Liver (tissue), 9 donors: ENCODE data around the gene REEP1. TPM values are rescaled to one million over a fixed set of nuclear protein-coding genes. Genes with fewer than 3 reads are reported as not detected.

Experiments used
- DNase-seq: peaks from one replicate; pipeline ENCODE4 v3.0.0-alpha.2; 2017; ENCODE audit warnings: low spot score
- H3K27ac ChIP-seq, 2 donors: one replicate each; pipeline ENCODE4 v1.7.0; 2013; ENCODE audit warnings: inconsistent platforms in 2 of 2, low read length in 2 of 2, control low read depth in 1 of 2, low read depth in 1 of 2, mild to moderate bottlenecking in 1 of 2
- H3K27me3 ChIP-seq, 4 donors: one replicate each; pipeline versions ENCODE4 v1.6.1 to v1.7.0; 2013; ENCODE audit warnings: low read length in 3 of 4, inconsistent platforms in 1 of 4, mild to moderate bottlenecking in 1 of 4, moderate library complexity in 1 of 4; ENCODE audit not compliant: control insufficient read depth in 4 of 4, insufficient read depth in 4 of 4
- H3K36me3 ChIP-seq, 4 donors: one replicate each; pipeline versions ENCODE4 v1.6.1 to v1.7.0; 2013; ENCODE audit warnings: low read length in 3 of 4, mild to moderate bottlenecking in 3 of 4, low read depth in 1 of 4, moderate library complexity in 1 of 4; ENCODE audit not compliant: control insufficient read depth in 4 of 4, insufficient read depth in 3 of 4
- H3K4me1 ChIP-seq, 4 donors: one replicate each; pipeline versions ENCODE4 v1.6.1 to v1.7.0; 2013; ENCODE audit warnings: low read length in 3 of 4, mild to moderate bottlenecking in 3 of 4, moderate library complexity in 1 of 4; ENCODE audit not compliant: control insufficient read depth in 4 of 4, insufficient read depth in 4 of 4
- H3K4me3 ChIP-seq, 3 donors: one replicate each; pipeline versions ENCODE4 v1.6.1 to v1.7.0; 2013; ENCODE audit warnings: low read length in 3 of 3, control low read depth in 1 of 3, low read depth in 1 of 3, mild to moderate bottlenecking in 1 of 3
- H3K9ac ChIP-seq, 2 donors: one replicate each; pipeline ENCODE4 v1.7.0; 2013; ENCODE audit warnings: low read length in 2 of 2, mild to moderate bottlenecking in 2 of 2, moderate library complexity in 2 of 2, control low read depth in 1 of 2, low read depth in 1 of 2
- H3K9me3 ChIP-seq, 4 donors: one replicate each; pipeline versions ENCODE4 v1.6.1 to v1.7.0; 2013; ENCODE audit warnings: low read length in 3 of 4; ENCODE audit not compliant: control insufficient read depth in 4 of 4
- ATF3 ChIP-seq: IDR thresholded peaks from 2 replicates; pipeline ENCODE4 v1.6.1; 2016; ENCODE audit warnings: antibody characterized with exemption
- CTCF ChIP-seq: fragments of 150-350 bp; IDR thresholded peaks from 2 replicates; pipeline ENCODE4 v1.5.1; 2017; ENCODE audit warnings: improper control_type of control experiment, low read depth, low read length; ENCODE audit not compliant: missing input control
- EGR1 ChIP-seq, 2 donors: IDR thresholded peaks; 2 replicates each; pipeline ENCODE4 v1.6.1; 2016 to 2018; ENCODE audit warnings: antibody characterized with exemption in 2 of 2, low read depth in 2 of 2
- FOXA1 ChIP-seq: IDR thresholded peaks from 2 replicates; pipeline ENCODE4 v1.6.1; 2016; ENCODE audit warnings: antibody characterized with exemption
- FOXA2 ChIP-seq: IDR thresholded peaks from 2 replicates; pipeline ENCODE4 v1.6.1; 2016; ENCODE audit warnings: antibody characterized with exemption
- GABPA ChIP-seq, 2 donors: IDR thresholded peaks in 1 of 2; conservative IDR thresholded peaks in 1 of 2; 2 replicates each; pipeline ENCODE4 v1.6.1; 2016; ENCODE audit warnings: antibody characterized with exemption in 2 of 2, mild to moderate bottlenecking in 1 of 2, moderate library complexity in 1 of 2
- HNF4A ChIP-seq, 2 donors: conservative IDR thresholded peaks; 2 replicates each; pipeline ENCODE4 v1.6.1; 2016; ENCODE audit warnings: antibody characterized with exemption in 2 of 2, mild to moderate bottlenecking in 2 of 2
- HNF4G ChIP-seq: IDR thresholded peaks from 2 replicates; pipeline ENCODE4 v1.6.1; 2016; ENCODE audit warnings: antibody characterized with exemption
- JUND ChIP-seq, 2 donors: IDR thresholded peaks; 2 replicates each; pipeline ENCODE4 v1.6.1; 2016; ENCODE audit warnings: antibody characterized with exemption in 2 of 2
- MAX ChIP-seq: IDR thresholded peaks from 2 replicates; pipeline ENCODE4 v1.6.1; 2016; ENCODE audit warnings: antibody characterized with exemption
- NR2F2 ChIP-seq: IDR thresholded peaks from 2 replicates; pipeline ENCODE4 v1.6.1; 2016; ENCODE audit warnings: antibody characterized with exemption
- RAD21 ChIP-seq, 2 donors: IDR thresholded peaks; 2 replicates each; pipeline ENCODE4 v1.6.1; 2016; ENCODE audit warnings: antibody characterized with exemption in 2 of 2, mild to moderate bottlenecking in 2 of 2
- REST ChIP-seq: IDR thresholded peaks from 2 replicates; pipeline ENCODE4 v1.6.1; 2016; ENCODE audit warnings: antibody characterized with exemption, mild to moderate bottlenecking
- RXRA ChIP-seq, 2 donors: IDR thresholded peaks; 2 replicates each; pipeline ENCODE4 v1.6.1; 2017 to 2018; ENCODE audit warnings: antibody characterized with exemption in 2 of 2, mild to moderate bottlenecking in 1 of 2
- SP1 ChIP-seq: IDR thresholded peaks from 2 replicates; pipeline ENCODE4 v1.6.1; 2018; ENCODE audit warnings: antibody characterized with exemption, mild to moderate bottlenecking
- TAF1 ChIP-seq: conservative IDR thresholded peaks from 2 replicates; pipeline ENCODE4 v1.6.1; 2016; ENCODE audit warnings: antibody characterized with exemption, mild to moderate bottlenecking
- YY1 ChIP-seq: IDR thresholded peaks from 2 replicates; pipeline ENCODE4 v1.6.1; 2016; ENCODE audit warnings: antibody characterized with exemption, mild to moderate bottlenecking
- ZBTB33 ChIP-seq: IDR thresholded peaks from 2 replicates; pipeline ENCODE4 v1.6.1; 2016; ENCODE audit warnings: antibody characterized with exemption
- WGBS: extraction: QIAGEN DNeasy Blood & Tissue Kit; methylation state at CpG from one replicate; pipeline ENCODE4 v1.1.7; 2013; 5-methylcytosine and 5-hydroxymethylcytosine counted together
- polyA plus RNA-seq, 2 donors: library from polyadenylated mRNA; stranded (reverse) in 1 of 2; unstranded in 1 of 2; fragments of 200-250 nt in 1 of 2; fragments of >200 nt in 1 of 2; fragmentation: Nextera tagmentation in 1 of 2; extraction: Ambion mirVana in 1 of 2; gene quantifications; one replicate each; pipeline versions ENCODE4 v1.2.1 to v1.2.3, GENCODE V29; 2013 to 2015
- total RNA-seq, 2 donors: library from RNA; depleted of rRNA; stranded (reverse); fragments of >200 nt; gene quantifications; one replicate each; pipeline ENCODE4 v1.2.3, GENCODE V29; 2014
- donor health status: healthy.
- donor health status: healthy.
- donor health status: healthy.
- donor health status: healthy.
- donor health status: healthy.

Gene REEP1
- total and polyA plus RNA-seq, 4 donors = 0.46 to 1.7 (median 0.89) TPM

- no peaks in the 10 kb centered on the region for H3K4me1 ChIP-seq
Observed at GRCh38 chr2:86281066-86281700, 56.2 kb downstream of the REEP1 start.

More at GRCh38 chr2:86281066-86281700, 56.2 kb downstream of the REEP1 start:
- H3K9ac ChIP-seq = no peak overlapping the region
- no peak overlapping the region for H3K27ac ChIP-seq
- TF ChIP-seq SP1 (no peak), TAF1 (no peak), NR2F2 (no peak), GABPA (IDR thresholded peaks at IDR 0.05 in 1 of 2, conservative IDR thresholded peaks at IDR 0.05 in 1 of 2) (no peak), ZBTB33 (no peak), RAD21 (IDR thresholded peaks at IDR 0.05) (no peak), FOXA2 (no peak), MAX (no peak), HNF4A (conservative IDR thresholded peaks at IDR 0.05) (no peak), CTCF (no peak), RXRA (IDR thresholded peaks at IDR 0.05) (no peak), EGR1 (IDR thresholded peaks at IDR 0.05; ENCODE audit: low read depth in 2 of 2) (no peak), FOXA1 (no peak), ATF3 (no peak), REST (no peak), JUND (IDR thresholded peaks at IDR 0.05) (no peak), YY1 (no peak), HNF4G (no peak)
- H3K36me3 ChIP-seq = no peaks in the 10 kb centered on the region
- no peak overlapping the region for H3K4me3 ChIP-seq
- H3K27me3 ChIP-seq = no peaks in the 10 kb centered on the region
- DNase-seq = no peak
- 94% methylated on average over 14 of the region's 14 CpGs for WGBS
- no peaks in the 10 kb centered on the region for H3K9me3 ChIP-seq
